Large intestine (tissue), 3 donors: ENCODE measurements around the gene USP32. TPM values are rescaled to one million over a fixed set of nuclear protein-coding genes. Genes with fewer than 3 reads are reported as not detected.
A peak's percentile ranks its signal among the peaks of the same experiment; 100 is the strongest.

Experiments used
- DNase-seq, 2 donors: peaks; one replicate each; pipeline versions ENCODE4 v3.0.0 to v3.0.0-alpha.2; 2013
- H3K27ac ChIP-seq: one replicate; pipeline ENCODE4 v1.5.1; 2013; ENCODE audit warnings: low read length
- H3K27me3 ChIP-seq: 2 replicates; pipeline ENCODE4 v1.6.1; 2013; ENCODE audit warnings: low read length; ENCODE audit not compliant: control insufficient read depth, insufficient read depth
- H3K36me3 ChIP-seq: 2 replicates; pipeline ENCODE4 v1.6.1; 2013; ENCODE audit warnings: low read length; ENCODE audit not compliant: control insufficient read depth, insufficient read depth
- H3K4me1 ChIP-seq: one replicate; pipeline ENCODE4 v1.6.1; 2013; ENCODE audit warnings: low read length; ENCODE audit not compliant: control insufficient read depth, insufficient read depth
- H3K4me3 ChIP-seq: one replicate; pipeline ENCODE4 v1.5.1; 2013; ENCODE audit warnings: low read length
- H3K9me3 ChIP-seq: one replicate; pipeline ENCODE4 v1.6.1; 2013; ENCODE audit warnings: mild to moderate bottlenecking, low read depth, low read length, moderate library complexity; ENCODE audit not compliant: control insufficient read depth
- WGBS: methylation state at CpG from one replicate; pipeline ENCODE4 v1.1.5; 2013; ENCODE audit warnings: low lambda C conversion rate; ENCODE audit not compliant: insufficient coverage; 5-methylcytosine and 5-hydroxymethylcytosine counted together
- polyA plus RNA-seq: library from polyadenylated mRNA; unstranded; fragments of 120-200 nt; gene quantifications from one replicate; pipeline ENCODE4 v1.2.1, GENCODE V29; 2013

Gene USP32
- polyA plus RNA-seq, 1 donor, result 24.0 TPM

- Histone ChIP-seq H3K27me3 (peaks cover 52% of the 10 kb centered on the region), H3K4me3 (peak overlapping the region; percentile 70), H3K4me1 (peaks cover 12% of the 10 kb centered on the region), H3K9me3 (peaks cover 5% of the 10 kb centered on the region), H3K36me3 (no peaks in the 10 kb centered on the region), H3K27ac (no peak overlapping the region)
- no peak for DNase-seq
- WGBS, result no CpG with 5 or more reads among the region's 13 CpGs
Observed at GRCh38 chr17:60135951-60136666, 255.8 kb downstream of the USP32 start.

GRCh38 chr17:60135151-60135950 is 256.6 kb downstream of the USP32 start:
- no peaks in the 10 kb centered on the region for H3K36me3 ChIP-seq
- peak overlapping the region; percentile 15 for H3K27ac ChIP-seq
- H3K9me3 ChIP-seq, result peaks cover 3% of the 10 kb centered on the region
- peak overlapping the region; percentile 70 for H3K4me3 ChIP-seq
- peaks cover 10% of the 10 kb centered on the region for H3K4me1 ChIP-seq
- peaks cover 44% of the 10 kb centered on the region for H3K27me3 ChIP-seq
- peak; percentile 64 to 84 for DNase-seq
- no CpG with 5 or more reads among the region's 54 CpGs for WGBS

GRCh38 chr17:60134396-60135150 is 257.4 kb downstream of the USP32 start:
- peak overlapping the region; percentile 15 for H3K27ac ChIP-seq
- H3K36me3 ChIP-seq, result no peaks in the 10 kb centered on the region
- peaks cover 37% of the 10 kb centered on the region for H3K27me3 ChIP-seq
- no CpG with 5 or more reads among the region's 16 CpGs for WGBS
- H3K9me3 ChIP-seq, result peaks cover 3% of the 10 kb centered on the region
- H3K4me3 ChIP-seq, result peak overlapping the region; percentile 70
- peak in 1 of 2 donors; percentile 36 for DNase-seq
- peaks cover 8% of the 10 kb centered on the region for H3K4me1 ChIP-seq

GRCh38 chr17:60130466-60130865 is 261.5 kb downstream of the USP32 start:
- DNase-seq, result no peak
- Histone ChIP-seq H3K36me3 (no peaks in the 10 kb centered on the region), H3K27ac (no peak overlapping the region), H3K9me3 (no peaks in the 10 kb centered on the region), H3K4me3 (no peak overlapping the region), H3K4me1 (no peaks in the 10 kb centered on the region), H3K27me3 (peaks cover 16% of the 10 kb centered on the region)
- WGBS, result 100% methylated on average over 2 of the region's 3 CpGs

- Histone ChIP-seq H3K4me3 (no peak overlapping the region), H3K4me1 (no peaks in the 10 kb centered on the region), H3K27ac (no peak overlapping the region), H3K27me3 (peaks cover 16% of the 10 kb centered on the region), H3K9me3 (no peaks in the 10 kb centered on the region), H3K36me3 (no peaks in the 10 kb centered on the region)
- no peak for DNase-seq
- no CpG with 5 or more reads among the region's 4 CpGs for WGBS
Observed at GRCh38 chr17:60129164-60129563, 262.8 kb downstream of the USP32 start.

Other genes with a start within 250 kb of the USP32 start
- gene CA4, start 242.2 kb downstream of the USP32 start, polyA plus RNA-seq, result 1.2 TPM
- not detected for gene CHCT1, start 30.4 kb upstream of the USP32 start, polyA plus RNA-seq
- 30.5 TPM for gene APPBP2, start 134.1 kb upstream of the USP32 start, polyA plus RNA-seq
- 11.9 TPM for gene PPM1D, start 208.1 kb upstream of the USP32 start, polyA plus RNA-seq